Activated T-helper 2 cell treated with anti-CD3 and anti-CD28 coated beads, Interferon-gamma antibody, Interleukin-2, Interleukin-4, amounts not matched to agents 10 μg/mL and 5 μg/mL and 100 μg/mL, durations not matched to agents 14 hours and 24 hours and 36 hours (primary cell): ENCODE data around the gene SNRNP40. TPM values are rescaled to one million over a fixed set of nuclear protein-coding genes. Genes with fewer than 3 reads are reported as not detected.

ENCODE experiments used
- DNase-seq: peaks from one replicate; pipeline ENCODE4 v3.0.0; 2021; ENCODE audit warnings: low spot score
- H3K27ac Mint-ChIP-seq: one replicate; pipeline ENCODE4 v1.8.0; 2021; ENCODE audit warnings: mixed read lengths
- H3K27me3 Mint-ChIP-seq: one replicate; pipeline ENCODE4 v1.8.0; 2021; ENCODE audit warnings: low read depth, mixed read lengths
- H3K36me3 Mint-ChIP-seq: one replicate; pipeline ENCODE4 v1.8.0; 2021; ENCODE audit warnings: low read depth, mixed read lengths
- H3K4me1 Mint-ChIP-seq: one replicate; pipeline ENCODE4 v1.8.0; 2021; ENCODE audit warnings: low read depth, mixed read lengths
- H3K4me3 Mint-ChIP-seq: one replicate; pipeline ENCODE4 v1.8.0; 2021; ENCODE audit warnings: low read depth, mild to moderate bottlenecking, moderate library complexity, mixed read lengths
- H3K9me3 Mint-ChIP-seq: one replicate; pipeline ENCODE4 v1.8.0; 2021; ENCODE audit warnings: mixed read lengths
- intact Hi-C: fragments of 100-400 bp; cut with micrococcal nuclease; formaldehyde crosslinking; loops from one replicate; pipeline ENCODE4 v1.15.1; 2023
- total RNA-seq: library from RNA; stranded (reverse); gene quantifications from 2 replicates; pipeline ENCODE4 v1.2.3, GENCODE V29; 2022

SNRNP40 gene
- total RNA-seq, 1 donor from 2014 or later = 115 TPM

DNA sequence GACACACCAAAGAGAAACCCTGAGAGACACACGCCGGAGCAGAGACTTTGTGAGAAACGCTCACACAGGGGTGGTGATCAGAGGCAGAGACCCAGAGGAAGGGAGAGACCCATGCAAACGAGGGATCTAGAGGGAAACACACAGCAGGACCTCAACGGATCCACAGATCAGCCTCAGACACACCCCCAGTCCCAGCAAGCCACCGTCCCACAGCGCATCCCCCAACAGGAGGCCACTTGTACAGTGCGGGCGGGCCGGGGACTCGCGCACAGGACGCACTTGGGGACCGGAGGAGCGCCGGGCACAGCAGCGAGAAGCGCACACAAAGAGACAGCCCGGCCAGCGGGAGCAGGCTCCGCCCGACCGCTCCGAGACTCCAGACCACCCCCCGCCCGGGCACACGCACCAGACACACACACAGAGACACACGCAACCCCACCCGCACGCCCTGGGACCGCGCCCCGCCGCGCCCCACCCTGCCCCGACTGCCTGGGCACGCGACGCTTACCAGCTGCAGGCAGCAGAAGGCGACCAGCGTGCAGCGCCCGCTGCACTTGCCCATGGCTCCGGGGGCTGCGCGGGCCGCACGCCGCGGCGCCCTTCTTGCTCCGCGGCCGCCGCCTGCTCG is 57.5 kb downstream of the SNRNP40 start:
- Mint-ChIP-seq H3K4me3 (peak overlapping the region; percentile 9), H3K27ac (no peak overlapping the region), H3K36me3 (no peaks in the 10 kb centered on the region), H3K4me1 (peaks cover 11% of the 10 kb centered on the region), H3K27me3 (peaks cover 58% of the 10 kb centered on the region), H3K9me3 (no peaks in the 10 kb centered on the region)
- DNase-seq = no peak
- intact Hi-C loops = no loop called here

GRCh38 chr1:31238612-31238985 is 58.0 kb downstream of the SNRNP40 start:
- Mint-ChIP-seq H3K27me3 (peaks cover 54% of the 10 kb centered on the region), H3K36me3 (no peaks in the 10 kb centered on the region), H3K9me3 (no peaks in the 10 kb centered on the region), H3K4me3 (peak overlapping the region; percentile 9), H3K27ac (no peak overlapping the region), H3K4me1 (peaks cover 11% of the 10 kb centered on the region)
- DNase-seq = no peak
- intact Hi-C loops = no loop called here

DNA sequence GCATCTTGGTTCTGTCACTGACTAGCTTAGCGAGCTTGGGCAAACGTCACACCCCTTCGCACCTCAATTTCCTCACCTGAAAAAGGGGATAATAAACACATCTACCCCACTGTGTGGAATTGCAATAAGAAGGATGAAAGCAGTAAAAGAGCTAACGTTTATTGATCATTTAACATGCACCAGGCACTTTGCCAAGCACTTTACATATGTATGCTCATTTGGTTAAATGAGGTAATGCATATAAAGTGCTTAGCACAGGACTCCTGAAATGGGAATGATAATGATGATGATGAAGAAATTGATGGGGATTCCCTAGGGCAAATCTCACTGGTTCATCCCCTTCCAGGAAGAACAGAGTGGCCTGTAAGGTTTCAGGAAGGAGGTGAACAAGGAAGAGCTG is 61.7 kb downstream of the SNRNP40 start:
- no peak for DNase-seq
- Mint-ChIP-seq H3K27ac (no peak overlapping the region), H3K27me3 (peaks cover 41% of the 10 kb centered on the region), H3K9me3 (no peaks in the 10 kb centered on the region), H3K36me3 (no peaks in the 10 kb centered on the region), H3K4me1 (peaks cover 6% of the 10 kb centered on the region), H3K4me3 (no peak overlapping the region)
- intact Hi-C loops = no loop called here

DNA sequence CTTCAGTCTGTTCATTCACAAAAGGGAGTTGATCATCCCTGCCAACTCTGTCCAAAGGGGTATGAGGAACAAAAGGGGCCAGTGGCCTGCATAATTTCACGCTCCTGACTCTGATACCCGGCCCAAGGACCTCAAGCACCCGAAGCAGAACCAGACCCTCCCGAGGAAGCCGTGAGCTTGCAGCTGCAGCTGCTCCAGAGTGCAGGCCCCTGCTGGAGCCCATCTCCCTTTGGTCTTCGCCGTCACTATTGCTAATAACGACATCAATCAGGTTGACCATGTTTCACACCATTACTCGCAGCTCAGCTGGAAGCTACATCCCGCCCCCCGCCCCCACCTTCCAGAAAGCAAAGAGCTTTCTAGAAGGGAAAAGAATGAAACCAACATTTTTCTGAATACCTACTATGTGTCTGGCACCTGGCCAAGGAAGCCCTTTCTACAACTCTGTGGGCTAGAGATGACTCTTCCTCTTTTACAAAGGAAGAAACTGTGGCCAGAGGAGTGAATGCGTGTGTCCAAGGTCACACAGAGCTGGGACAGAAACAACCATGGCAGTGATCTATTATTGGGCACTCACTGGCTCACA is 62.4 kb downstream of the SNRNP40 start:
- H3K36me3 Mint-ChIP-seq = no peaks in the 10 kb centered on the region
- H3K4me1 Mint-ChIP-seq = peaks cover 6% of the 10 kb centered on the region
- DNase-seq = no peak
- no peaks in the 10 kb centered on the region for H3K9me3 Mint-ChIP-seq
- intact Hi-C loops = no loop called here
- H3K4me3 Mint-ChIP-seq = no peak overlapping the region
- H3K27ac Mint-ChIP-seq = no peak overlapping the region
- peaks cover 40% of the 10 kb centered on the region for H3K27me3 Mint-ChIP-seq

GRCh38 chr1:31232689-31233088 is 63.9 kb downstream of the SNRNP40 start:
- no peaks in the 10 kb centered on the region for H3K9me3 Mint-ChIP-seq
- no peak for DNase-seq
- H3K27me3 Mint-ChIP-seq = peaks cover 25% of the 10 kb centered on the region
- no peaks in the 10 kb centered on the region for H3K4me1 Mint-ChIP-seq
- intact Hi-C loops = no loop called here
- no peak overlapping the region for H3K4me3 Mint-ChIP-seq
- no peak overlapping the region for H3K27ac Mint-ChIP-seq
- H3K36me3 Mint-ChIP-seq = no peaks in the 10 kb centered on the region

DNA sequence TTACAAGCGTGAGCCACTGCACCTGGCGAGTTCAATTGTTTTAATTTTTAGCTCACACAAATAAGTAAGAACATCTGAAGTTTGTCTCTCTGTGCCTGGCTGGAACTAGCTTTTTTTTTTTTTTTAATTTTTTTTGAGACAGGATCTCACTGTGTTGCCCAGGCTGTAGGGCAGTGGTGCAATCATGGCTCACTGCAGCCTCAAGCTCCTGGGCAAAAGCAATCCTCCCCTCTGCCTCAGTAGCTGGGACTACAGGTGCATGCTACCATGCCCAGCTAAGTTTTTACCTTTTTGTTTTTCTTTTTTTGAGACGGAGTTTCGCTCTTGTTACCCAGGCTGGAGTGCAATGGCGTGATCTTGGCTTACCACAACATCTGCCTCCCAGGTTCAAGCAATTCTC is 64.8 kb downstream of the SNRNP40 start:
- no peaks in the 10 kb centered on the region for H3K4me1 Mint-ChIP-seq
- no peak overlapping the region for H3K4me3 Mint-ChIP-seq
- DNase-seq = no peak
- no peaks in the 10 kb centered on the region for H3K9me3 Mint-ChIP-seq
- H3K27me3 Mint-ChIP-seq = peaks cover 20% of the 10 kb centered on the region
- intact Hi-C loops = no loop called here
- no peak overlapping the region for H3K27ac Mint-ChIP-seq
- H3K36me3 Mint-ChIP-seq = no peaks in the 10 kb centered on the region

GRCh38 chr1:31230378-31230777 is 66.2 kb downstream of the SNRNP40 start:
- Mint-ChIP-seq H3K27me3 (peaks cover 11% of the 10 kb centered on the region), H3K27ac (no peak overlapping the region), H3K9me3 (no peaks in the 10 kb centered on the region), H3K36me3 (no peaks in the 10 kb centered on the region), H3K4me3 (no peak overlapping the region), H3K4me1 (no peaks in the 10 kb centered on the region)
- intact Hi-C loops = no loop called here
- no peak for DNase-seq

DNA sequence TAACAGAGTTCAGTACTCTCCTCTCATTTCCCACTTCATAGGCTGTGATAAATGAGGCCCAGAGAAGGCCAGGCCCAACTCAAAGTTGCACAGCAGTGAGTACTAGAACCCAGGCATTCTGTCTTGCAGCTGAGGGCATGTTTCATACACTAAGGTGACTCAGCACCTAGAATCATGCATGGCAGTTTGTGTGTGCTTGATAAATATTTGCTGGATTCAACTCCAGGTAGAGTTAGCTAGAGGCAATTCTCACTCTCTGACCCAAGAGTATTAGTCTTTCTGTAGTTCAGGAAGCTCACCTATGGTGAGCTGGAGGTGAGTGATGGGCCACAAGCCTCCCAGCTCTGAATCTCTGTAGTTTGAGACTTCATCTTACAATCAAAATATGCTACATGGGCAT is 67.6 kb downstream of the SNRNP40 start:
- no peak overlapping the region for H3K4me3 Mint-ChIP-seq
- no peaks in the 10 kb centered on the region for H3K4me1 Mint-ChIP-seq

GRCh38 chr1:31227891-31228568 is 68.6 kb downstream of the SNRNP40 start:
- no peaks in the 10 kb centered on the region for H3K36me3 Mint-ChIP-seq
- no peaks in the 10 kb centered on the region for H3K4me1 Mint-ChIP-seq
- intact Hi-C loops = no loop called here
- H3K27me3 Mint-ChIP-seq = peaks cover 1% of the 10 kb centered on the region
- no peak overlapping the region for H3K4me3 Mint-ChIP-seq
- DNase-seq = no peak
- H3K9me3 Mint-ChIP-seq = no peaks in the 10 kb centered on the region
- no peak overlapping the region for H3K27ac Mint-ChIP-seq

More for the DNA sequence above, 67.6 kb downstream of the SNRNP40 start:
- Mint-ChIP-seq H3K27me3 (peaks cover 1% of the 10 kb centered on the region), H3K27ac (no peak overlapping the region), H3K36me3 (no peaks in the 10 kb centered on the region), H3K9me3 (no peaks in the 10 kb centered on the region)
- no peak for DNase-seq
- intact Hi-C loops = no loop called here

- no peak for DNase-seq
- intact Hi-C loops = no loop called here
- Mint-ChIP-seq H3K36me3 (no peaks in the 10 kb centered on the region), H3K27me3 (peaks cover 1% of the 10 kb centered on the region), H3K9me3 (no peaks in the 10 kb centered on the region), H3K27ac (no peak overlapping the region), H3K4me3 (no peak overlapping the region), H3K4me1 (no peaks in the 10 kb centered on the region)
Measured at GRCh38 chr1:31224068-31224467, 72.5 kb downstream of the SNRNP40 start.

DNA sequence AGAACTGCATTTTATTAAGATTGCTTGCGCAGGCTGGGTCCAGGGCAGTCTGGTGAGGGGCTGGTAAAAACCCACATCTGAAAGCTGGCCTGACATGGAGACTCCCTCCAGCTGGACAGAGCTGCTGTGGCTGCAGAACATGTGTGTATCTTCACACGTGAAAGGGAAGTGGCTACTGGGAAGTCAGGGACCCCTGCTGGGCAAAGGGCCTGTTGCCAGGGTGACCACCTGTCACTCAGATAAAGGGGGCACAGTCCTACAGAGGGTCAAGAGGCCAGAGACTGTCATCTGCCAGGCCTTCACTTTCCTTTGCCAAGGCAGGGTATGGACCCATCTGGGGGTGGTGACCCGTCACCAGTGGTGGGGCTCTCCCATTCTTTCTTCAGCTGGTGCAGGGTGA is 74.4 kb downstream of the SNRNP40 start:
- Mint-ChIP-seq H3K27ac (no peak overlapping the region), H3K27me3 (peaks cover 1% of the 10 kb centered on the region), H3K4me1 (no peaks in the 10 kb centered on the region), H3K4me3 (no peak overlapping the region), H3K9me3 (no peaks in the 10 kb centered on the region), H3K36me3 (no peaks in the 10 kb centered on the region)
- DNase-seq = no peak
- intact Hi-C loops = no loop called here

GRCh38 chr1:31221072-31221471 is 75.5 kb downstream of the SNRNP40 start:
- Mint-ChIP-seq H3K9me3 (no peaks in the 10 kb centered on the region), H3K4me1 (no peaks in the 10 kb centered on the region), H3K36me3 (no peaks in the 10 kb centered on the region), H3K27ac (no peak overlapping the region), H3K27me3 (peaks cover under 1% of the 10 kb centered on the region), H3K4me3 (no peak overlapping the region)
- intact Hi-C loops = no loop called here
- DNase-seq = no peak

DNA sequence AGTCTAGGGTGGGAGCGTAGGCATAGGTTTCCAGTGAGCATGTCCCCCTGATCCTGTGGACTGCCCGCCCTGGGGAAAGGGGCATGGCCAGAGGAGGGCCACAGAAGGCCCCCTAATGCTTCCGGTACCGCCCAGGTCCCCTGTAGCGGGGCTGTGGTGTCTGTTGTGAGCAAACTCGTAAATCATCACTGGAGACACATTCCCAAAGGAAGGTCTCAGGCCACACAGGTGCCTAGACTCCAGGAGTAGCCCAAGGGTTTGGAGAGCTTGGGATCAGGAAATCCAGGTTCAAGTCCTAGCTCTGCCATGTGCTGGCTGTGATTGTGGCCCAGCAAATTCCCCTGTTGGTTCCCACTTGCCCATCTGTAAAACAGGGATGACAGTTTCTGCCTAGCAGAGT is 77.1 kb downstream of the SNRNP40 start:
- no peak overlapping the region for H3K4me3 Mint-ChIP-seq
- no peak for DNase-seq
- H3K9me3 Mint-ChIP-seq = no peaks in the 10 kb centered on the region
- no peaks in the 10 kb centered on the region for H3K36me3 Mint-ChIP-seq
- no peak overlapping the region for H3K27ac Mint-ChIP-seq
- no peaks in the 10 kb centered on the region for H3K4me1 Mint-ChIP-seq
- intact Hi-C loops = no loop called here
- peaks cover 1% of the 10 kb centered on the region for H3K27me3 Mint-ChIP-seq
